ENCODE results near the gene PPIL4. TPM values are rescaled to one million over a fixed set of nuclear protein-coding genes. Genes with fewer than 3 reads are reported as not detected.

PPIL4 gene
- total and polyA plus RNA-seq, 10 of the 15 experiments (the other 5 are each of a cell fraction or from before 2014, with no cell fraction given), result 8.0 to 28.4 (median 24.3) TPM

DNA sequence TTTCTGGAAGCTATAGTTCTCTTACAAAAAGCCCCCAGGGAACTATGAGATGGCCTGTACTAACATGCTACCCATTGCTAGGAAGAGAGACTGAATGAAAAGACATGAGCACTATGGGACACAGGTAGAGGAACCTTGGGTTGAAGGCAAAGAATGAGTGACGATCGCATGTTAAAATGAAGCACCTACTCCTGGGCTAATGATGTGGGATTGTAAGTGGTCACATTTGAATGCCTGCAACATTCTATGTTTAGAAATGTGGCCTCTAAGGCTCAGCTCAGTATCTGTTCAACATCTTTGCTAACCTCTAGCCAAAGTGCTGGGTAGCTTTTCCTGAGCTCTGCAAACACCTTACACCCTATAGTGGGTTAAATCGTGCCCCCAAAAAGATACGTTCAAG is 55.9 kb downstream of the PPIL4 start (continued):
- TF ChIP-seq, protein P1, sequence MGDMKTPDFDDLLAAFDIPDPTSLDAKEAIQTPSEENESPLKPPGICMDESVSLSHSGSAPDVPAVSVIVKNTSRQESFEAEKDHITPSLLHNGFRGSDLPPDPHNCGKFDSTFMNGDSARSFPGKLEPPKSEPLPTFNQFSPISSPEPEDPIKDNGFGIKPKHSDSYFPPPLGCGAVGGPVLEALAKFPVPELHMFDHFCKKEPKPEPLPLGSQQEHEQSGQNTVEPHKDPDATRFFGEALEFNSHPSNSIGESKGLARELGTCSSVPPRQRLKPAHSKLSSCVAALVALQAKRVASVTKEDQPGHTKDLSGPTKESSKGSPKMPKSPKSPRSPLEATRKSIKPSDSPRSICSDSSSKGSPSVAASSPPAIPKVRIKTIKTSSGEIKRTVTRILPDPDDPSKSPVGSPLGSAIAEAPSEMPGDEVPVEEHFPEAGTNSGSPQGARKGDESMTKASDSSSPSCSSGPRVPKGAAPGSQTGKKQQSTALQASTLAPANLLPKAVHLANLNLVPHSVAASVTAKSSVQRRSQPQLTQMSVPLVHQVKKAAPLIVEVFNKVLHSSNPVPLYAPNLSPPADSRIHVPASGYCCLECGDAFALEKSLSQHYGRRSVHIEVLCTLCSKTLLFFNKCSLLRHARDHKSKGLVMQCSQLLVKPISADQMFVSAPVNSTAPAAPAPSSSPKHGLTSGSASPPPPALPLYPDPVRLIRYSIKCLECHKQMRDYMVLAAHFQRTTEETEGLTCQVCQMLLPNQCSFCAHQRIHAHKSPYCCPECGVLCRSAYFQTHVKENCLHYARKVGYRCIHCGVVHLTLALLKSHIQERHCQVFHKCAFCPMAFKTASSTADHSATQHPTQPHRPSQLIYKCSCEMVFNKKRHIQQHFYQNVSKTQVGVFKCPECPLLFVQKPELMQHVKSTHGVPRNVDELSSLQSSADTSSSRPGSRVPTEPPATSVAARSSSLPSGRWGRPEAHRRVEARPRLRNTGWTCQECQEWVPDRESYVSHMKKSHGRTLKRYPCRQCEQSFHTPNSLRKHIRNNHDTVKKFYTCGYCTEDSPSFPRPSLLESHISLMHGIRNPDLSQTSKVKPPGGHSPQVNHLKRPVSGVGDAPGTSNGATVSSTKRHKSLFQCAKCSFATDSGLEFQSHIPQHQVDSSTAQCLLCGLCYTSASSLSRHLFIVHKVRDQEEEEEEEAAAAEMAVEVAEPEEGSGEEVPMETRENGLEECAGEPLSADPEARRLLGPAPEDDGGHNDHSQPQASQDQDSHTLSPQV (IDR thresholded peaks at IDR 0.05), result no peak
- TF ChIP-seq EP300 (IDR thresholded peaks at IDR 0.05; ENCODE audit: borderline replicate concordance in 1 of 2, control insufficient read depth in 1 of 2, low read depth in 2 of 2, low read length in 2 of 2), result peak in 1 of 2 experiments; percentile 40; a peak in 1 of 4 replicates
- no peak for TF ChIP-seq CBX3 (IDR thresholded peaks at IDR 0.05; ENCODE audit: borderline replicate concordance, low read depth)
- TF ChIP-seq POU2F2 (IDR thresholded peaks at IDR 0.05; ENCODE audit: borderline replicate concordance, low read depth, low read length), result peak; percentile 83; the same call in 1 of the 3 replicates
- 0 out of 2 replicates have a peak, but pooled peaks have one; percentile 21 for TF ChIP-seq PAX5 (IDR thresholded peaks at IDR 0.05; ENCODE audit: borderline replicate concordance, low read depth, low read length)
- TF ChIP-seq, protein P2, sequence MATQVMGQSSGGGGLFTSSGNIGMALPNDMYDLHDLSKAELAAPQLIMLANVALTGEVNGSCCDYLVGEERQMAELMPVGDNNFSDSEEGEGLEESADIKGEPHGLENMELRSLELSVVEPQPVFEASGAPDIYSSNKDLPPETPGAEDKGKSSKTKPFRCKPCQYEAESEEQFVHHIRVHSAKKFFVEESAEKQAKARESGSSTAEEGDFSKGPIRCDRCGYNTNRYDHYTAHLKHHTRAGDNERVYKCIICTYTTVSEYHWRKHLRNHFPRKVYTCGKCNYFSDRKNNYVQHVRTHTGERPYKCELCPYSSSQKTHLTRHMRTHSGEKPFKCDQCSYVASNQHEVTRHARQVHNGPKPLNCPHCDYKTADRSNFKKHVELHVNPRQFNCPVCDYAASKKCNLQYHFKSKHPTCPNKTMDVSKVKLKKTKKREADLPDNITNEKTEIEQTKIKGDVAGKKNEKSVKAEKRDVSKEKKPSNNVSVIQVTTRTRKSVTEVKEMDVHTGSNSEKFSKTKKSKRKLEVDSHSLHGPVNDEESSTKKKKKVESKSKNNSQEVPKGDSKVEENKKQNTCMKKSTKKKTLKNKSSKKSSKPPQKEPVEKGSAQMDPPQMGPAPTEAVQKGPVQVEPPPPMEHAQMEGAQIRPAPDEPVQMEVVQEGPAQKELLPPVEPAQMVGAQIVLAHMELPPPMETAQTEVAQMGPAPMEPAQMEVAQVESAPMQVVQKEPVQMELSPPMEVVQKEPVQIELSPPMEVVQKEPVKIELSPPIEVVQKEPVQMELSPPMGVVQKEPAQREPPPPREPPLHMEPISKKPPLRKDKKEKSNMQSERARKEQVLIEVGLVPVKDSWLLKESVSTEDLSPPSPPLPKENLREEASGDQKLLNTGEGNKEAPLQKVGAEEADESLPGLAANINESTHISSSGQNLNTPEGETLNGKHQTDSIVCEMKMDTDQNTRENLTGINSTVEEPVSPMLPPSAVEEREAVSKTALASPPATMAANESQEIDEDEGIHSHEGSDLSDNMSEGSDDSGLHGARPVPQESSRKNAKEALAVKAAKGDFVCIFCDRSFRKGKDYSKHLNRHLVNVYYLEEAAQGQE (IDR thresholded peaks at IDR 0.05; ENCODE audit: low read depth, low read length), result no peak
- TF ChIP-seq ZNF622 (IDR thresholded peaks at IDR 0.05), result no peak
- TF ChIP-seq CREM (IDR thresholded peaks at IDR 0.05; ENCODE audit: low read depth), result no peak
- peak in 1 of 2 experiments; percentile 23; a peak in 1 of 4 replicates for TF ChIP-seq BHLHE40 (IDR thresholded peaks at IDR 0.05; ENCODE audit: borderline replicate concordance in 1 of 2, low read depth in 2 of 2, low read length in 1 of 2)
- TF ChIP-seq PAX8 (IDR thresholded peaks at IDR 0.05), result no peak
- TF ChIP-seq NBN (IDR thresholded peaks at IDR 0.05), result 0 out of 2 replicates have a peak, but pooled peaks have one; percentile 15
- no peak for TF ChIP-seq CBX5 (IDR thresholded peaks at IDR 0.05; ENCODE audit: low read depth)
- no peak for TF ChIP-seq MEF2A (IDR thresholded peaks at IDR 0.05; ENCODE audit: insufficient read depth, low read depth, low read length)
- TF ChIP-seq ZNF24 (IDR thresholded peaks at IDR 0.05), result peak; percentile 68
- TF ChIP-seq ATF7 (IDR thresholded peaks at IDR 0.05; ENCODE audit: low read depth), result 0 out of 2 replicates have a peak, but pooled peaks have one; percentile 9
- peak; percentile 88 for TF ChIP-seq MTA2 (IDR thresholded peaks at IDR 0.05; ENCODE audit: low read depth)
- peak; percentile 71 for TF ChIP-seq RUNX3 (IDR thresholded peaks at IDR 0.05; ENCODE audit: low read length)
- TF ChIP-seq ZNF384 (IDR thresholded peaks at IDR 0.05; ENCODE audit: borderline replicate concordance, low read depth, low read length), result 0 out of 2 replicates have a peak, but pooled peaks have one; percentile 2
